H1 (cell line): Measurements from ENCODE around the gene CBLC. TPM values are rescaled to one million over a fixed set of nuclear protein-coding genes. Genes with fewer than 3 reads are reported as not detected.

Experiments
- CTCF ChIA-PET: fragments of 300-600 bp; sonication (Branson Sonifier 250); formaldehyde crosslinking; loops from one replicate; lab custom pipeline; 2021; ENCODE audit not compliant: partially characterized antibody; lab: Charles Lee
- POLR2A ChIA-PET: fragments of 300-600 bp; sonication (Branson Sonifier 250); formaldehyde crosslinking; loops from one replicate; lab custom pipeline; 2021; ENCODE audit warnings: inconsistent platforms; ENCODE audit not compliant: partially characterized antibody; lab: Charles Lee
- DNase-seq, 2 experiments: peaks; one replicate each; pipeline versions ENCODE4 v3.0.0 to v3.0.0-alpha.2; 2010 to 2022; ENCODE audit warnings: low spot score in 2 of 2, low read depth in 1 of 2, mixed read lengths in 1 of 2
- FAIRE-seq: peaks from 2 replicates; lab custom pipeline; 2011; peaks lifted over from hg19 to GRCh38; lab: Jason Lieb, UNC
- H2AFZ ChIP-seq: 2 replicates; pipeline ENCODE4 v1.8.1; 2012; ENCODE audit warnings: low read length, inconsistent platforms
- H2AK5ac ChIP-seq: 2 replicates; pipeline ENCODE4 v1.6.1; 2013; ENCODE audit warnings: low read depth, low read length
- H2BK120ac ChIP-seq: replicated peaks from 2 replicates; pipeline ENCODE3; 2013; ENCODE audit warnings: low read depth, low read length, inconsistent platforms
- H2BK12ac ChIP-seq: 2 replicates; pipeline ENCODE4 v1.6.1; 2013; ENCODE audit warnings: low read depth, low read length
- H2BK15ac ChIP-seq: 2 replicates; pipeline ENCODE4 v1.6.1; 2013; ENCODE audit warnings: low read length
- H2BK20ac ChIP-seq: 2 replicates; pipeline ENCODE4 v1.6.1; 2013; ENCODE audit warnings: low read length
- H2BK5ac ChIP-seq: 2 replicates; pipeline ENCODE4 v1.6.1; 2013; ENCODE audit warnings: low read depth, low read length
- H3K14ac ChIP-seq: 2 replicates; pipeline ENCODE4 v1.6.1; 2013; ENCODE audit warnings: inconsistent platforms; ENCODE audit not compliant: insufficient read length
- H3K18ac ChIP-seq: 2 replicates; pipeline ENCODE4 v1.6.1; 2013; ENCODE audit warnings: low read length; ENCODE audit errors: extremely low read depth
- H3K23ac ChIP-seq: 2 replicates; pipeline ENCODE4 v1.6.1; 2013; ENCODE audit warnings: inconsistent platforms; ENCODE audit not compliant: insufficient read length
- H3K23me2 ChIP-seq: 2 replicates; pipeline ENCODE4 v1.6.1; 2013; ENCODE audit warnings: low read depth, low read length
- H3K27ac ChIP-seq: 2 replicates; pipeline ENCODE4 v1.6.1; 2011; ENCODE audit warnings: low read depth, low read length, inconsistent platforms
- H3K27me3 ChIP-seq, 4 experiments: replicated peaks in 1 of 4; 1 replicate in 1 of 4; 2 replicates in 3 of 4; pipeline versions ENCODE4 v1.6.1 to v1.8.1; 2011 to 2013; ENCODE audit warnings: low read length in 3 of 4, mild to moderate bottlenecking in 3 of 4, inconsistent platforms in 2 of 4, mixed read lengths in 2 of 4, moderate library complexity in 1 of 4; ENCODE audit not compliant: control insufficient read depth in 3 of 4, insufficient read depth in 3 of 4; ENCODE audit errors: extremely low read depth in 1 of 4
- H3K36me3 ChIP-seq, 4 experiments: 2 replicates each; pipeline versions ENCODE4 v1.6.1 to v1.8.1; 2011 to 2013; ENCODE audit warnings: mild to moderate bottlenecking in 4 of 4, low read length in 3 of 4, moderate library complexity in 2 of 4, control low read depth in 1 of 4, inconsistent platforms in 1 of 4; ENCODE audit not compliant: insufficient read depth in 4 of 4, control insufficient read depth in 2 of 4
- H3K4ac ChIP-seq: replicated peaks from 2 replicates; pipeline ENCODE3; 2013; ENCODE audit warnings: low read length, low read depth, mixed read lengths, inconsistent platforms; ENCODE audit not compliant: insufficient read length
- H3K4me1 ChIP-seq, 4 experiments: replicated peaks in 1 of 4; 1 replicate in 1 of 4; 2 replicates in 3 of 4; pipeline versions ENCODE4 v1.6.1 to v1.8.1; 2011 to 2013; ENCODE audit warnings: low read length in 3 of 4, inconsistent platforms in 2 of 4, mixed read lengths in 1 of 4; ENCODE audit not compliant: insufficient read depth in 4 of 4, control insufficient read depth in 3 of 4
- H3K4me2 ChIP-seq, 2 experiments: 2 replicates each; pipeline versions ENCODE4 v1.6.1 to v1.8.1; 2011 to 2013; ENCODE audit warnings: low read depth in 2 of 2, low read length in 2 of 2, control low read depth in 1 of 2, inconsistent platforms in 1 of 2, mild to moderate bottlenecking in 1 of 2; ENCODE audit not compliant: insufficient read depth in 1 of 2
- H3K4me3 ChIP-seq, 4 experiments: fragments of 200-600, 300-600 bp in 1 of 4; sonication (generic), shearing (Covaris generic), sonication (Bioruptor Twin) in 1 of 4; 2 replicates each; pipeline versions ENCODE4 v1.5.1 to v1.8.1; 2011 to 2016; ENCODE audit warnings: low read length in 4 of 4, low read depth in 3 of 4, control low read depth in 2 of 4, inconsistent platforms in 2 of 4, mild to moderate bottlenecking in 2 of 4, mixed read lengths in 1 of 4, moderate library complexity in 1 of 4; ENCODE audit not compliant: insufficient read depth in 2 of 4; ENCODE audit errors: extremely low read depth in 1 of 4
- H3K56ac ChIP-seq: replicated peaks from 2 replicates; pipeline ENCODE3; 2013; ENCODE audit warnings: low read depth, mild to moderate bottlenecking, mixed read lengths, low read length, inconsistent platforms; ENCODE audit not compliant: insufficient read length
- H3K79me1 ChIP-seq: 2 replicates; pipeline ENCODE4 v1.6.1; 2013; ENCODE audit warnings: low read depth, low read length, control low read depth
- H3K79me2 ChIP-seq, 2 experiments: 2 replicates each; pipeline versions ENCODE4 v1.6.1 to v1.8.1; 2012 to 2013; ENCODE audit warnings: low read length in 2 of 2, mild to moderate bottlenecking in 2 of 2, inconsistent platforms in 1 of 2; ENCODE audit not compliant: insufficient read depth in 2 of 2, control insufficient read depth in 1 of 2
- H3K9ac ChIP-seq, 4 experiments: replicated peaks in 1 of 4; 1 replicate in 1 of 4; 2 replicates in 3 of 4; pipeline versions ENCODE4 v1.6.1 to v1.8.1; 2011 to 2013; ENCODE audit warnings: low read depth in 3 of 4, low read length in 3 of 4, control low read depth in 2 of 4, mild to moderate bottlenecking in 2 of 4, moderate library complexity in 2 of 4, inconsistent platforms in 1 of 4; ENCODE audit errors: extremely low read depth in 1 of 4
- H3K9me3 ChIP-seq, 2 experiments: 2 replicates each; pipeline versions ENCODE4 v1.6.1 to v1.8.1; 2012 to 2013; ENCODE audit warnings: mild to moderate bottlenecking in 2 of 2, moderate library complexity in 2 of 2, control low read depth in 1 of 2, inconsistent platforms in 1 of 2, low read depth in 1 of 2, low read length in 1 of 2, mixed read lengths in 1 of 2; ENCODE audit not compliant: insufficient read depth in 2 of 2
- H4K20me1 ChIP-seq, 2 experiments: replicated peaks in 1 of 2; 2 replicates each; pipeline versions ENCODE3 to v1.8.1; 2011 to 2013; ENCODE audit warnings: inconsistent platforms in 2 of 2, low read length in 2 of 2, mild to moderate bottlenecking in 1 of 2; ENCODE audit not compliant: insufficient read depth in 2 of 2, control insufficient read depth in 1 of 2
- H4K5ac ChIP-seq: 2 replicates; pipeline ENCODE4 v1.6.1; 2013; ENCODE audit warnings: low read length, low read depth, mixed read lengths, inconsistent platforms; ENCODE audit not compliant: insufficient read length
- H4K8ac ChIP-seq: 2 replicates; pipeline ENCODE4 v1.8.0; 2013; ENCODE audit warnings: mild to moderate bottlenecking, moderate library complexity, low read length, inconsistent platforms; ENCODE audit not compliant: insufficient read depth; ENCODE audit errors: extremely low read depth
- H4K91ac ChIP-seq: replicated peaks from 2 replicates; pipeline ENCODE3; 2013; ENCODE audit warnings: low read length, mixed read lengths, inconsistent platforms; ENCODE audit not compliant: insufficient read length
- ATF3 ChIP-seq: IDR thresholded peaks from 2 replicates; pipeline ENCODE4 v1.6.1; 2011; ENCODE audit warnings: low read depth, mild to moderate bottlenecking, low read length; ENCODE audit not compliant: insufficient read depth
- CTCF ChIP-seq, 3 experiments: IDR thresholded peaks; 1 replicate in 2 of 3; 2 replicates in 1 of 3; pipeline versions ENCODE4 v1.5.1 to v1.6.1; 2011; ENCODE audit warnings: low read length in 3 of 3, mild to moderate bottlenecking in 3 of 3, inconsistent platforms in 2 of 3, low read depth in 1 of 3, moderate library complexity in 1 of 3; ENCODE audit not compliant: insufficient read depth in 1 of 3; ENCODE audit errors: control extremely low read depth in 1 of 3
- JUND ChIP-seq: IDR thresholded peaks from 2 replicates; pipeline ENCODE4 v1.6.1; 2011; ENCODE audit warnings: mild to moderate bottlenecking, improper control_type of control experiment, low read length
- KDM5A ChIP-seq: fragments of 200-600 bp; IDR thresholded peaks from 2 replicates; pipeline ENCODE4 v1.7.1; 2012; ENCODE audit warnings: mild to moderate bottlenecking, low read length, inconsistent platforms, mixed read lengths
- PHF8 ChIP-seq: fragments of 200-600 bp; sonication (generic); conservative IDR thresholded peaks from 2 replicates; pipeline ENCODE4 v1.7.1; 2012; ENCODE audit warnings: low read depth, mild to moderate bottlenecking, inconsistent platforms, low read length, moderate library complexity
- SIN3A ChIP-seq, 2 experiments: IDR thresholded peaks in 1 of 2; conservative IDR thresholded peaks in 1 of 2; 2 replicates each; pipeline ENCODE4 v1.6.1; 2011 to 2012; ENCODE audit warnings: low read length in 2 of 2, improper control_type of control experiment in 1 of 2, low read depth in 1 of 2, mild to moderate bottlenecking in 1 of 2
- WGBS, 2 experiments: shearing (Covaris generic) in 1 of 2; methylation state at CpG; one replicate each; pipeline versions ENCODE4 v1.1.6 to v1.1.7; 2013 to 2015; ENCODE audit warnings: low lambda C conversion rate in 2 of 2, mixed read lengths in 2 of 2, inconsistent platforms in 1 of 2, low coverage in 1 of 2, missing lambda C conversion rate in 1 of 2; ENCODE audit not compliant: insufficient replicate concordance in 2 of 2, insufficient coverage in 1 of 2, insufficient read length in 1 of 2; ENCODE audit errors: extremely low coverage in 1 of 2, missing lambda C conversion rate in 1 of 2; 5-methylcytosine and 5-hydroxymethylcytosine counted together
- polyA plus RNA-seq, 7 experiments: library from polyadenylated mRNA; depleted of rRNA in 3 of 7; stranded (reverse) in 5 of 7; unstranded in 2 of 7; fragments of >200 nt in 5 of 7; fragments of 200-250 nt in 2 of 7; gene quantifications; 1 replicate in 5 of 7; 2 replicates in 1 of 7; 4 replicates in 1 of 7; pipeline versions ENCODE4 v1.2.1 to v1.2.3, GENCODE V29; 2011 to 2013; ENCODE audit warnings: missing spikeins in 2 of 7, mixed read lengths in 2 of 7
- total RNA-seq: library from RNA; stranded (reverse); fragmentation: NEBNext Ultra II Directional; extraction: Animal tissue kit (Norgen Biotek cat#: 25700); gene quantifications from 2 replicates; pipeline ENCODE4 v1.2.1, GENCODE V29; 2021

Gene CBLC
- total and polyA plus RNA-seq, 2 of the 8 experiments (the other 6 are each of a cell fraction or from before 2014, with no cell fraction given) = 17.4 to 35.7 TPM

- no peaks in the 10 kb centered on the region for H3K36me3 ChIP-seq
- H3K9me3 ChIP-seq = no peaks in the 10 kb centered on the region
- H3K27me3 ChIP-seq = peaks cover 0 to 2% (median 0%) of the 10 kb centered on the region in 4 experiments; a peak in 1 of 7 replicates
- 2% methylated on average over 46 of the region's 67 CpGs; no CpG with 5 or more reads in 1 of the 2 experiments for WGBS, 2 experiments
- peak within 1 kb of the TSS; percentile 99 for H3K18ac ChIP-seq
- H3K79me1 ChIP-seq = peaks cover 9% of the 10 kb centered on the region; the same call in 1 of the 2 replicates
- ChIA-PET POLR2A (interaction anchor here (0.5 to 6.6 kb wide), 11 partner anchors 9 to 1565 kb away, joined by 3 to 65 read pairs (median 5); partner anchors contain the start of genes APOE, BCAM and TOMM40), CTCF (interaction anchor here (0.6 to 1.9 kb wide), 26 partner anchors 10 to 167 kb away, joined by 3 to 19 read pairs (median 3); partner anchors contain the start of genes BCAM and CBLC)
- peaks cover 19 to 39% of the 10 kb centered on the region in 2 experiments for H3K79me2 ChIP-seq
- H3K23me2 ChIP-seq = peaks cover 18% of the 10 kb centered on the region
- 0 out of 2 replicates have a peak within 1 kb of the TSS, but pooled peaks have one; percentile 65 for H2AK5ac ChIP-seq
- H4K91ac ChIP-seq = peak within 1 kb of the TSS; percentile 75
- H4K5ac ChIP-seq = peak within 1 kb of the TSS; percentile 69
- FAIRE-seq = peak; percentile 94
- peaks cover 14 to 22% (median 16%) of the 10 kb centered on the region in 4 experiments for H3K4me1 ChIP-seq
- H2BK12ac ChIP-seq = peak within 1 kb of the TSS; percentile 96
- no peak within 1 kb of the TSS for H3K14ac ChIP-seq
- H3K23ac ChIP-seq = no peak within 1 kb of the TSS
- H2BK20ac ChIP-seq = peak within 1 kb of the TSS; percentile 98
- peak within 1 kb of the TSS; percentile 92 for H3K27ac ChIP-seq
- H3K9ac ChIP-seq = peak within 1 kb of the TSS; percentile 83 to 99 (median 90)
- peak; percentile 97 to 100 for DNase-seq
- H2AFZ ChIP-seq = peak within 1 kb of the TSS; percentile 92; the same call in 1 of the 2 replicates
- peak within 1 kb of the TSS; percentile 62 for H2BK120ac ChIP-seq
- peak within 1 kb of the TSS; percentile 95 to 97 for H3K4me2 ChIP-seq
- peak within 1 kb of the TSS; percentile 93 for H2BK5ac ChIP-seq
- H3K4me3 ChIP-seq = peak within 1 kb of the TSS; percentile 84 to 98 (median 92)
- peak within 1 kb of the TSS; percentile 76 for H4K8ac ChIP-seq
- peak within 1 kb of the TSS; percentile 87 for H3K56ac ChIP-seq
- peak within 1 kb of the TSS; percentile 98 for H2BK15ac ChIP-seq
- peaks cover 12 to 18% of the 10 kb centered on the region in 2 experiments for H4K20me1 ChIP-seq
- peak within 1 kb of the TSS; percentile 58 for H3K4ac ChIP-seq
- TF ChIP-seq SIN3A (conservative IDR thresholded peaks at IDR 0.05 in 1 of 2, IDR thresholded peaks at IDR 0.05 in 1 of 2; ENCODE audit: low read depth in 1 of 2, low read length in 2 of 2) (peak in 1 of 2 experiments; percentile 68; a peak in 2 of 4 replicates), KDM5A (no peak), JUND (peak; percentile 38; the same call in 1 of the 2 replicates), ATF3 (no peak), PHF8 (peak; percentile 3), CTCF (IDR thresholded peaks at IDR 0.05; ENCODE audit: control extremely low read depth in 1 of 3, insufficient read depth in 1 of 3, low read depth in 1 of 3, low read length in 3 of 3) (peak; percentile 70 to 97 (median 73))
Measured at GRCh38 chr19:44845612-44846454, 68.1 kb downstream of the CBLC start, which contains the start of gene NECTIN2. TSS of gene NECTIN2 (plus strand) at chr19:44846297. CDS start at chr19:44846526, 229 bp downstream.
